H1 (cell line): ENCODE measurements around the gene FBXO34. TPM values are rescaled to one million over a fixed set of nuclear protein-coding genes. Genes with fewer than 3 reads are reported as not detected.

Experiments used
- CTCF ChIA-PET: fragments of 300-600 bp; sonication (Branson Sonifier 250); formaldehyde crosslinking; loops from one replicate; lab custom pipeline; 2021; ENCODE audit not compliant: partially characterized antibody; lab: Charles Lee
- POLR2A ChIA-PET: fragments of 300-600 bp; sonication (Branson Sonifier 250); formaldehyde crosslinking; loops from one replicate; lab custom pipeline; 2021; ENCODE audit warnings: inconsistent platforms; ENCODE audit not compliant: partially characterized antibody; lab: Charles Lee
- DNase-seq, 2 experiments: peaks; one replicate each; pipeline versions ENCODE4 v3.0.0 to v3.0.0-alpha.2; 2010 to 2022; ENCODE audit warnings: low spot score in 2 of 2, low read depth in 1 of 2, mixed read lengths in 1 of 2
- FAIRE-seq: peaks from 2 replicates; lab custom pipeline; 2011; peaks lifted over from hg19 to GRCh38; lab: Jason Lieb, UNC
- H2AFZ ChIP-seq: 2 replicates; pipeline ENCODE4 v1.8.1; 2012; ENCODE audit warnings: low read length, inconsistent platforms
- H2AK5ac ChIP-seq: 2 replicates; pipeline ENCODE4 v1.6.1; 2013; ENCODE audit warnings: low read depth, low read length
- H2BK120ac ChIP-seq: replicated peaks from 2 replicates; pipeline ENCODE3; 2013; ENCODE audit warnings: low read depth, low read length, inconsistent platforms
- H2BK12ac ChIP-seq: 2 replicates; pipeline ENCODE4 v1.6.1; 2013; ENCODE audit warnings: low read depth, low read length
- H2BK15ac ChIP-seq: 2 replicates; pipeline ENCODE4 v1.6.1; 2013; ENCODE audit warnings: low read length
- H2BK20ac ChIP-seq: 2 replicates; pipeline ENCODE4 v1.6.1; 2013; ENCODE audit warnings: low read length
- H2BK5ac ChIP-seq: 2 replicates; pipeline ENCODE4 v1.6.1; 2013; ENCODE audit warnings: low read depth, low read length
- H3K14ac ChIP-seq: 2 replicates; pipeline ENCODE4 v1.6.1; 2013; ENCODE audit warnings: inconsistent platforms; ENCODE audit not compliant: insufficient read length
- H3K18ac ChIP-seq: 2 replicates; pipeline ENCODE4 v1.6.1; 2013; ENCODE audit warnings: low read length; ENCODE audit errors: extremely low read depth
- H3K23ac ChIP-seq: 2 replicates; pipeline ENCODE4 v1.6.1; 2013; ENCODE audit warnings: inconsistent platforms; ENCODE audit not compliant: insufficient read length
- H3K23me2 ChIP-seq: 2 replicates; pipeline ENCODE4 v1.6.1; 2013; ENCODE audit warnings: low read depth, low read length
- H3K27ac ChIP-seq: 2 replicates; pipeline ENCODE4 v1.6.1; 2011; ENCODE audit warnings: low read depth, low read length, inconsistent platforms
- H3K27me3 ChIP-seq, 4 experiments: replicated peaks in 1 of 4; 1 replicate in 1 of 4; 2 replicates in 3 of 4; pipeline versions ENCODE4 v1.6.1 to v1.8.1; 2011 to 2013; ENCODE audit warnings: low read length in 3 of 4, mild to moderate bottlenecking in 3 of 4, inconsistent platforms in 2 of 4, mixed read lengths in 2 of 4, moderate library complexity in 1 of 4; ENCODE audit not compliant: control insufficient read depth in 3 of 4, insufficient read depth in 3 of 4; ENCODE audit errors: extremely low read depth in 1 of 4
- H3K36me3 ChIP-seq, 4 experiments: 2 replicates each; pipeline versions ENCODE4 v1.6.1 to v1.8.1; 2011 to 2013; ENCODE audit warnings: mild to moderate bottlenecking in 4 of 4, low read length in 3 of 4, moderate library complexity in 2 of 4, control low read depth in 1 of 4, inconsistent platforms in 1 of 4; ENCODE audit not compliant: insufficient read depth in 4 of 4, control insufficient read depth in 2 of 4
- H3K4ac ChIP-seq: replicated peaks from 2 replicates; pipeline ENCODE3; 2013; ENCODE audit warnings: low read length, low read depth, mixed read lengths, inconsistent platforms; ENCODE audit not compliant: insufficient read length
- H3K4me1 ChIP-seq, 4 experiments: replicated peaks in 1 of 4; 1 replicate in 1 of 4; 2 replicates in 3 of 4; pipeline versions ENCODE4 v1.6.1 to v1.8.1; 2011 to 2013; ENCODE audit warnings: low read length in 3 of 4, inconsistent platforms in 2 of 4, mixed read lengths in 1 of 4; ENCODE audit not compliant: insufficient read depth in 4 of 4, control insufficient read depth in 3 of 4
- H3K4me2 ChIP-seq, 2 experiments: 2 replicates each; pipeline versions ENCODE4 v1.6.1 to v1.8.1; 2011 to 2013; ENCODE audit warnings: low read depth in 2 of 2, low read length in 2 of 2, control low read depth in 1 of 2, inconsistent platforms in 1 of 2, mild to moderate bottlenecking in 1 of 2; ENCODE audit not compliant: insufficient read depth in 1 of 2
- H3K4me3 ChIP-seq, 4 experiments: fragments of 200-600, 300-600 bp in 1 of 4; sonication (generic), shearing (Covaris generic), sonication (Bioruptor Twin) in 1 of 4; 2 replicates each; pipeline versions ENCODE4 v1.5.1 to v1.8.1; 2011 to 2016; ENCODE audit warnings: low read length in 4 of 4, low read depth in 3 of 4, control low read depth in 2 of 4, inconsistent platforms in 2 of 4, mild to moderate bottlenecking in 2 of 4, mixed read lengths in 1 of 4, moderate library complexity in 1 of 4; ENCODE audit not compliant: insufficient read depth in 2 of 4; ENCODE audit errors: extremely low read depth in 1 of 4
- H3K56ac ChIP-seq: replicated peaks from 2 replicates; pipeline ENCODE3; 2013; ENCODE audit warnings: low read depth, mild to moderate bottlenecking, mixed read lengths, low read length, inconsistent platforms; ENCODE audit not compliant: insufficient read length
- H3K79me1 ChIP-seq: 2 replicates; pipeline ENCODE4 v1.6.1; 2013; ENCODE audit warnings: low read depth, low read length, control low read depth
- H3K79me2 ChIP-seq, 2 experiments: 2 replicates each; pipeline versions ENCODE4 v1.6.1 to v1.8.1; 2012 to 2013; ENCODE audit warnings: low read length in 2 of 2, mild to moderate bottlenecking in 2 of 2, inconsistent platforms in 1 of 2; ENCODE audit not compliant: insufficient read depth in 2 of 2, control insufficient read depth in 1 of 2
- H3K9ac ChIP-seq, 4 experiments: replicated peaks in 1 of 4; 1 replicate in 1 of 4; 2 replicates in 3 of 4; pipeline versions ENCODE4 v1.6.1 to v1.8.1; 2011 to 2013; ENCODE audit warnings: low read depth in 3 of 4, low read length in 3 of 4, control low read depth in 2 of 4, mild to moderate bottlenecking in 2 of 4, moderate library complexity in 2 of 4, inconsistent platforms in 1 of 4; ENCODE audit errors: extremely low read depth in 1 of 4
- H3K9me3 ChIP-seq, 2 experiments: 2 replicates each; pipeline versions ENCODE4 v1.6.1 to v1.8.1; 2012 to 2013; ENCODE audit warnings: mild to moderate bottlenecking in 2 of 2, moderate library complexity in 2 of 2, control low read depth in 1 of 2, inconsistent platforms in 1 of 2, low read depth in 1 of 2, low read length in 1 of 2, mixed read lengths in 1 of 2; ENCODE audit not compliant: insufficient read depth in 2 of 2
- H4K20me1 ChIP-seq, 2 experiments: replicated peaks in 1 of 2; 2 replicates each; pipeline versions ENCODE3 to v1.8.1; 2011 to 2013; ENCODE audit warnings: inconsistent platforms in 2 of 2, low read length in 2 of 2, mild to moderate bottlenecking in 1 of 2; ENCODE audit not compliant: insufficient read depth in 2 of 2, control insufficient read depth in 1 of 2
- H4K5ac ChIP-seq: 2 replicates; pipeline ENCODE4 v1.6.1; 2013; ENCODE audit warnings: low read length, low read depth, mixed read lengths, inconsistent platforms; ENCODE audit not compliant: insufficient read length
- H4K8ac ChIP-seq: 2 replicates; pipeline ENCODE4 v1.8.0; 2013; ENCODE audit warnings: mild to moderate bottlenecking, moderate library complexity, low read length, inconsistent platforms; ENCODE audit not compliant: insufficient read depth; ENCODE audit errors: extremely low read depth
- H4K91ac ChIP-seq: replicated peaks from 2 replicates; pipeline ENCODE3; 2013; ENCODE audit warnings: low read length, mixed read lengths, inconsistent platforms; ENCODE audit not compliant: insufficient read length
- ASH2L ChIP-seq: fragments of 200-600, 300-600 bp; sonication (generic); IDR thresholded peaks from one replicate; pipeline ENCODE4 v1.7.1; 2017; ENCODE audit warnings: low read length
- BCL11A ChIP-seq, 2 experiments: IDR thresholded peaks; one replicate each; pipeline ENCODE4 v1.6.1; 2011; ENCODE audit warnings: low read depth in 2 of 2, low read length in 2 of 2, mild to moderate bottlenecking in 2 of 2
- CHD2 ChIP-seq: IDR thresholded peaks from 2 replicates; pipeline ENCODE4 v1.6.1; 2012; ENCODE audit warnings: low read length, improper control_type of control experiment
- CREB1 ChIP-seq: IDR thresholded peaks from 2 replicates; pipeline ENCODE4 v1.6.1; 2012; ENCODE audit warnings: inconsistent platforms
- EZH2 ChIP-seq: fragments of 200-600 bp; sonication (generic); IDR thresholded peaks from 2 replicates; pipeline ENCODE4 v1.7.1; 2012; ENCODE audit warnings: low read depth, mild to moderate bottlenecking, moderate library complexity, low read length, inconsistent platforms; ENCODE audit not compliant: severe bottlenecking
- KDM1A ChIP-seq: fragments of 200-600, 300-600 bp; sonication (generic); IDR thresholded peaks from 2 replicates; pipeline ENCODE4 v1.7.1; 2016; ENCODE audit warnings: mild to moderate bottlenecking, low read length, borderline replicate concordance
- PHF8 ChIP-seq: fragments of 200-600 bp; sonication (generic); conservative IDR thresholded peaks from 2 replicates; pipeline ENCODE4 v1.7.1; 2012; ENCODE audit warnings: low read depth, mild to moderate bottlenecking, inconsistent platforms, low read length, moderate library complexity
- POU5F1 ChIP-seq: IDR thresholded peaks from 2 replicates; pipeline ENCODE4 v1.6.1; 2011; ENCODE audit warnings: low read depth, mild to moderate bottlenecking, low read length, moderate library complexity
- SAP30 ChIP-seq: fragments of 300-600 bp; sonication (generic); IDR thresholded peaks from 2 replicates; pipeline ENCODE4 v1.7.1; 2012; ENCODE audit warnings: low read length, moderate library complexity, mild to moderate bottlenecking, inconsistent platforms; ENCODE audit not compliant: insufficient read depth, insufficient replicate concordance
- SUZ12 ChIP-seq: fragments of 200-600 bp; sonication (generic); IDR thresholded peaks from 2 replicates; pipeline ENCODE4 v1.6.1; 2012; ENCODE audit warnings: mild to moderate bottlenecking, inconsistent platforms, low read length, moderate library complexity, mixed read lengths
- TBP ChIP-seq: IDR thresholded peaks from 2 replicates; pipeline ENCODE4 v1.6.1; 2011; ENCODE audit warnings: low read depth, low read length, improper control_type of control experiment
- TCF12 ChIP-seq: IDR thresholded peaks from 2 replicates; pipeline ENCODE4 v1.6.1; 2011; ENCODE audit warnings: low read depth, mild to moderate bottlenecking, low read length
- WGBS, 2 experiments: shearing (Covaris generic) in 1 of 2; methylation state at CpG; one replicate each; pipeline versions ENCODE4 v1.1.6 to v1.1.7; 2013 to 2015; ENCODE audit warnings: low lambda C conversion rate in 2 of 2, mixed read lengths in 2 of 2, inconsistent platforms in 1 of 2, low coverage in 1 of 2, missing lambda C conversion rate in 1 of 2; ENCODE audit not compliant: insufficient replicate concordance in 2 of 2, insufficient coverage in 1 of 2, insufficient read length in 1 of 2; ENCODE audit errors: extremely low coverage in 1 of 2, missing lambda C conversion rate in 1 of 2; 5-methylcytosine and 5-hydroxymethylcytosine counted together
- polyA plus RNA-seq, 7 experiments: library from polyadenylated mRNA; depleted of rRNA in 3 of 7; stranded (reverse) in 5 of 7; unstranded in 2 of 7; fragments of >200 nt in 5 of 7; fragments of 200-250 nt in 2 of 7; gene quantifications; 1 replicate in 5 of 7; 2 replicates in 1 of 7; 4 replicates in 1 of 7; pipeline versions ENCODE4 v1.2.1 to v1.2.3, GENCODE V29; 2011 to 2013; ENCODE audit warnings: missing spikeins in 2 of 7, mixed read lengths in 2 of 7
- total RNA-seq: library from RNA; stranded (reverse); fragmentation: NEBNext Ultra II Directional; extraction: Animal tissue kit (Norgen Biotek cat#: 25700); gene quantifications from 2 replicates; pipeline ENCODE4 v1.2.1, GENCODE V29; 2021

Gene FBXO34
- total and polyA plus RNA-seq, 2 of the 8 experiments (the other 6 are each of a cell fraction or from before 2014, with no cell fraction given), result 7.0 to 14.4 TPM

DNA sequence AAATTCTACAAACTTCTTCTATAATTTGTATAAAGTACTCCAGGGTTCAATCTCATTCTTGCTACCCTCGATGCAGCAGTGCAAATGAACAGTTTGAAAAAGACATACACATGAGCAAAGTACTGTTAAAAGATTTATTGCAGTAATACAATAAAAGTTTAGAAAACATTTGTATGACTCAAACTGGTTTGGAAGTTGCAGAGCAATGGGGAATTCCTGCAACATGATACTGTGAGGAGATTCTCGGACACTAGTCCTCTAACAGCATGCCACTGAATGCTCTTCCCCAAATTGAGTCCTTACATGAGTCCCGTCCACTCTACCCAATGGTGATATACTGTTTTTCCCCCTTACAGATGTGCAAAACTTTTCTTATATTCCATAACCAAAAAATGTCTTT is 95.0 kb downstream of the FBXO34 start:
- H2BK20ac ChIP-seq, result no peak overlapping the region
- no peak overlapping the region for H3K4me2 ChIP-seq
- WGBS, 2 experiments, result 91% methylated on average over 3 of the region's 3 CpGs; no CpG with 5 or more reads in 1 of the 2 experiments
- no peaks in the 10 kb centered on the region for H3K9me3 ChIP-seq
- H2AK5ac ChIP-seq, result no peak overlapping the region
- no peak overlapping the region for H3K56ac ChIP-seq
- H4K8ac ChIP-seq, result no peak overlapping the region
- CTCF ChIA-PET, result interaction anchor here (0.6 to 4.0 kb wide), 3 partner anchors 9 to 165 kb away, joined by 3 to 32 read pairs (median 14); no protein-coding TSS in a partner anchor
- H4K5ac ChIP-seq, result no peak overlapping the region
- H3K14ac ChIP-seq, result no peak overlapping the region
- H3K9ac ChIP-seq, result no peak overlapping the region
- H3K23ac ChIP-seq, result no peak overlapping the region
- POLR2A ChIA-PET, result interaction anchor here (1.8 kb wide), 1 partner anchor 12 kb away, joined by 6 read pairs; no protein-coding TSS in a partner anchor
- H3K4me1 ChIP-seq, result no peaks in the 10 kb centered on the region
- no peak overlapping the region for H2BK15ac ChIP-seq
- no peaks in the 10 kb centered on the region for H4K20me1 ChIP-seq
- no peak overlapping the region for H2BK12ac ChIP-seq
- no peak overlapping the region for H4K91ac ChIP-seq
- no peak overlapping the region for H3K4ac ChIP-seq
- H3K18ac ChIP-seq, result no peak overlapping the region
- no peaks in the 10 kb centered on the region for H3K79me2 ChIP-seq
- no peaks in the 10 kb centered on the region for H3K23me2 ChIP-seq
- no peak for DNase-seq
- no peaks in the 10 kb centered on the region for H3K27me3 ChIP-seq
- no peak for FAIRE-seq
- H2BK5ac ChIP-seq, result no peak overlapping the region
- no peak overlapping the region for H2AFZ ChIP-seq
- TF ChIP-seq TBP (no peak), KDM1A (no peak), TCF12 (no peak), POU5F1 (no peak), ASH2L (no peak), SUZ12 (no peak), EZH2 (no peak), SAP30 (no peak), CHD2 (no peak), CREB1 (no peak), PHF8 (no peak), BCL11A (IDR thresholded peaks at IDR 0.05; ENCODE audit: low read depth in 2 of 2, low read length in 2 of 2) (no peak)
- TF ChIP-seq, all 59 proteins: peak for 0
- no peak overlapping the region for H3K4me3 ChIP-seq
- H2BK120ac ChIP-seq, result no peak overlapping the region
- peaks cover 0 to 23% (median 2%) of the 10 kb centered on the region in 4 experiments; a peak in 5 of 8 replicates for H3K36me3 ChIP-seq
- no peak overlapping the region for H3K27ac ChIP-seq
- no peaks in the 10 kb centered on the region for H3K79me1 ChIP-seq
